ENCODE results near the gene SIPA1. TPM values are rescaled to one million over a fixed set of nuclear protein-coding genes. Genes with fewer than 3 reads are reported as not detected.

Gene SIPA1
- total and polyA plus RNA-seq, 2 of the 8 experiments (the other 6 are each of a cell fraction or from before 2014, with no cell fraction given): 35.3 to 72.2 TPM

DNA sequence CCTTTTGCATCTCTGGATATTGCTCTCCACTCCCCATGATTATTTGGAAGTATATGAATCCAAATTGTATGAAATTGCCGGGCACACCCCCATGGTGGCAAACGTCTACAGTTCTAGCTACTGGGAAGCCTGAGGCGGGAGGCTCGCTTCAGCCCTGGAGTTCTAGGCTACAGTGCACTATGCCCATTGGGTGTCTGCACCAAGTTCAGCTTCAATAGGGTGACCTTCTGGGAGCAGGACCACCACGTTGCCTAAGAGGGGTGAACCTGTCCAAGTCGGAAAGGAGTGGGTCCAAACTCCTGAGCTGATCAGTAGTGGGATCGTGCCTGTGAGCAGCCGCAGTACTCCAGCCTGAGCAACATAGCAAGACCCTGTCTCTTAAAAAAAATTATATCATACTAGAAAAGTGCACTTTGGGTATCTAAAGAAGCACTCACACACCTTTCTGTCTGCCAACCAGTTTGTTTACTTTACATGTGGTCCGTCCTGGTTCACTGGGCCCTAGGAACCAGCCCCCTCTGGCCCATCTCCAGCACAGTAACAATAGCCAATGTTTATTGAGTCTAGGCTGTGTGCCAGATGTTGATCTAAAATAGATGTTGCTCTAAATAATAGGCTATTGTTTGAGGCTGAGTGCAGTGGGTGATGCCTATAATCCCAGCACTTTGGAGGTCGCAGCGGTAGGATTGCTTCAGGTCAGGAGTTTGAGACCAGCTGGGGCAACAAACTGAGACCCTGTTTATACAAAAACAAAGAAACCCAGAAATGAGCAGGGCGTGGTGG is 57.7 kb downstream of the SIPA1 start (continued):
- TF ChIP-seq, protein P1, sequence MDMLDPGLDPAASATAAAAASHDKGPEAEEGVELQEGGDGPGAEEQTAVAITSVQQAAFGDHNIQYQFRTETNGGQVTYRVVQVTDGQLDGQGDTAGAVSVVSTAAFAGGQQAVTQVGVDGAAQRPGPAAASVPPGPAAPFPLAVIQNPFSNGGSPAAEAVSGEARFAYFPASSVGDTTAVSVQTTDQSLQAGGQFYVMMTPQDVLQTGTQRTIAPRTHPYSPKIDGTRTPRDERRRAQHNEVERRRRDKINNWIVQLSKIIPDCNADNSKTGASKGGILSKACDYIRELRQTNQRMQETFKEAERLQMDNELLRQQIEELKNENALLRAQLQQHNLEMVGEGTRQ (IDR thresholded peaks at IDR 0.05; ENCODE audit: low read length): no peak
- TF ChIP-seq CBX8 (IDR thresholded peaks at IDR 0.05; ENCODE audit: borderline replicate concordance, low read depth, low read length): no peak
- TF ChIP-seq POLR2A (IDR thresholded peaks at IDR 0.05; ENCODE audit: control extremely low read depth in 1 of 2, low read depth in 2 of 2, low read length in 2 of 2): no peak
- TF ChIP-seq RAD21 (IDR thresholded peaks at IDR 0.05 in 1 of 2, conservative IDR thresholded peaks at IDR 0.05 in 1 of 2; ENCODE audit: low read depth in 2 of 2, low read length in 2 of 2): no peak
- no peak for TF ChIP-seq TEAD4 (IDR thresholded peaks at IDR 0.05; ENCODE audit: low read depth, low read length)

Measured in H1 (cell line).